ENCODE results near the gene TAC3.
"Not testable (repeated sequence)": the region's sequence is repeated elsewhere in the genome, so short reads cannot be mapped to it uniquely, and the experiment has no call there.

Gene TAC3

GRCh38 chr12:57003395-57003794 is 12.9 kb downstream of the TAC3 start:
- DNase-seq (ENCODE audit: low spot score) = no peak

- peak; percentile 93 for DNase-seq (ENCODE audit: low spot score)
Observed at GRCh38 chr12:57001448-57001906, 14.9 kb downstream of the TAC3 start.

- no peak for DNase-seq (ENCODE audit: low spot score)
Observed at GRCh38 chr12:57000393-57000792, 15.9 kb downstream of the TAC3 start.

- no peak for DNase-seq (ENCODE audit: low spot score)
Observed at GRCh38 chr12:56999456-56999855, 16.9 kb downstream of the TAC3 start.

GRCh38 chr12:56998981-56999380 is 17.3 kb downstream of the TAC3 start:
- no peak for DNase-seq (ENCODE audit: low spot score)

- no peak for DNase-seq (ENCODE audit: low spot score)
Observed at GRCh38 chr12:56998316-56998715, 18.0 kb downstream of the TAC3 start.

- peak; percentile 38 for DNase-seq (ENCODE audit: low spot score)
Observed at GRCh38 chr12:56996793-56997545, 19.4 kb downstream of the TAC3 start.

- peak; percentile 38 for DNase-seq (ENCODE audit: low spot score)
Observed at GRCh38 chr12:56995930-56996496, 20.3 kb downstream of the TAC3 start.

- DNase-seq (ENCODE audit: low spot score) = peak; percentile 44
Observed at GRCh38 chr12:56995201-56995929, 21.0 kb downstream of the TAC3 start.

- peak; percentile 42 for DNase-seq (ENCODE audit: low spot score)
Observed at GRCh38 chr12:56994231-56994746, 22.0 kb downstream of the TAC3 start.

GRCh38 chr12:56993346-56993745 is 23.0 kb downstream of the TAC3 start:
- peak; percentile 28 for DNase-seq (ENCODE audit: low spot score)

GRCh38 chr12:56991319-56992246 is 24.7 kb downstream of the TAC3 start:
- DNase-seq (ENCODE audit: low spot score) = peak; percentile 35

- peak; percentile 36 for DNase-seq (ENCODE audit: low spot score)
Observed at GRCh38 chr12:56990648-56991318, 25.5 kb downstream of the TAC3 start.

- peak; percentile 7 for DNase-seq (ENCODE audit: low spot score)
Observed at GRCh38 chr12:56989861-56990610, 26.3 kb downstream of the TAC3 start.

GRCh38 chr12:56988207-56988739 is 28.1 kb downstream of the TAC3 start:
- peak; percentile 35 for DNase-seq (ENCODE audit: low spot score)

GRCh38 chr12:56987551-56988053 is 28.7 kb downstream of the TAC3 start:
- peak; percentile 94 for DNase-seq (ENCODE audit: low spot score)

GRCh38 chr12:56987011-56987410 is 29.3 kb downstream of the TAC3 start:
- no peak for DNase-seq (ENCODE audit: low spot score)

GRCh38 chr12:56985714-56986113 is 30.6 kb downstream of the TAC3 start:
- DNase-seq (ENCODE audit: low spot score) = not testable (repeated sequence)

- DNase-seq (ENCODE audit: low spot score) = peak; percentile 25
Observed at GRCh38 chr12:56983386-56983785, 32.9 kb downstream of the TAC3 start.

All from ecto neural progenitor cell (in vitro differentiated cells).